OCI-LY7 (cell line): Measurements from ENCODE around the gene MLYCD. TPM values are rescaled to one million over a fixed set of nuclear protein-coding genes. Genes with fewer than 3 reads are reported as not detected.

Experiments
- BruUV-seq: library from RNA; stranded (reverse); fragments of 400-500 nt; replicated peaks from 2 replicates; lab custom pipeline; 2021; lab: Mats Ljungman, UMichigan
- CTCF ChIA-PET: fragments of 300-600 bp; sonication (Branson Sonifier 250); formaldehyde crosslinking; loops from one replicate; lab custom pipeline; 2022; ENCODE audit warnings: antibody characterized with exemption; ENCODE audit not compliant: unreplicated experiment; lab: Charles Lee
- POLR2A ChIA-PET: fragments of 300-600 bp; sonication (Branson Sonifier 250); formaldehyde crosslinking; loops from one replicate; lab custom pipeline; 2022; ENCODE audit warnings: antibody characterized with exemption; lab: Charles Lee
- DNase-seq: peaks from one replicate; pipeline ENCODE4 v3.0.0-alpha.2; 2015; ENCODE audit warnings: low spot score
- H2AFZ ChIP-seq: fragments of 200-600 bp; sonication (generic), shearing (Covaris generic); 2 replicates; pipeline ENCODE4 v1.6.1; 2014; ENCODE audit warnings: mild to moderate bottlenecking, antibody characterized with exemption, low read length, moderate library complexity
- H3K27ac ChIP-seq: fragments of 200-600 bp; sonication (generic); 2 replicates; pipeline ENCODE4 v1.5.1; 2014; ENCODE audit warnings: mixed run types, low read depth, mild to moderate bottlenecking, moderate library complexity, low read length, inconsistent platforms; ENCODE audit not compliant: poor library complexity, severe bottlenecking
- H3K36me3 ChIP-seq: fragments of 200-600 bp; sonication (generic); 2 replicates; pipeline ENCODE4 v1.6.1; 2014; ENCODE audit warnings: mild to moderate bottlenecking, antibody characterized with exemption, low read length, moderate library complexity, mixed read lengths; ENCODE audit not compliant: insufficient read depth
- H3K4me1 ChIP-seq: fragments of 200-600 bp; sonication (generic); 2 replicates; pipeline ENCODE4 v1.5.1; 2014; ENCODE audit warnings: mild to moderate bottlenecking, low read length; ENCODE audit not compliant: insufficient read depth, poor library complexity, severe bottlenecking
- H3K4me2 ChIP-seq: fragments of 200-600 bp; sonication (generic); 2 replicates; pipeline ENCODE4 v1.6.1; 2014; ENCODE audit warnings: mild to moderate bottlenecking, low read length
- H3K4me3 ChIP-seq: fragments of 200-600 bp; sonication (generic); 2 replicates; pipeline ENCODE4 v1.5.1; 2014; ENCODE audit warnings: mild to moderate bottlenecking, low read depth, low read length; ENCODE audit not compliant: poor library complexity, severe bottlenecking
- H3K79me2 ChIP-seq: fragments of 200-600 bp; sonication (generic); 2 replicates; pipeline ENCODE4 v1.6.1; 2016; ENCODE audit warnings: low read depth, mild to moderate bottlenecking, low read length, moderate library complexity, mixed read lengths; ENCODE audit not compliant: insufficient read depth
- H3K9me2 ChIP-seq: fragments of 200-600 bp; sonication (generic); 2 replicates; pipeline ENCODE4 v1.6.1; 2016; ENCODE audit warnings: mild to moderate bottlenecking, low read length, mixed read lengths; ENCODE audit not compliant: insufficient read depth
- H3K9me3 ChIP-seq: fragments of 200-600 bp; sonication (generic); 2 replicates; pipeline ENCODE4 v1.6.1; 2014; ENCODE audit warnings: mild to moderate bottlenecking, mixed run types, low read length, mixed read lengths
- H4K20me1 ChIP-seq: fragments of 200-600 bp; sonication (generic); 2 replicates; pipeline ENCODE4 v1.6.1; 2014; ENCODE audit warnings: mild to moderate bottlenecking, antibody characterized with exemption, low read length, moderate library complexity, mixed read lengths; ENCODE audit not compliant: insufficient read depth
- CTCF ChIP-seq: fragments of 200-600 bp; sonication (generic); conservative IDR thresholded peaks from 2 replicates; pipeline ENCODE4 v1.5.1; 2014; ENCODE audit warnings: mild to moderate bottlenecking, antibody characterized with exemption, low read length, moderate library complexity, mixed read lengths
- EZH2phosphoT487 ChIP-seq: fragments of 200-600 bp; sonication (generic); IDR thresholded peaks from 2 replicates; pipeline ENCODE4 v1.6.1; 2018; ENCODE audit warnings: low read depth, borderline replicate concordance, mild to moderate bottlenecking, mixed run types, antibody characterized with exemption, low read length, moderate library complexity, mixed read lengths
- intact Hi-C: fragments of 100-400 bp; cut with micrococcal nuclease; formaldehyde crosslinking; loops from one replicate; pipeline ENCODE4 v1.10.0; 2022; ENCODE audit not compliant: unreplicated experiment
- total RNA-seq, 2 experiments: library from RNA; depleted of rRNA in 1 of 2; stranded (reverse); fragments of >200 nt in 1 of 2; shearing (Covaris generic) in 1 of 2; gene quantifications; 2 replicates each; pipeline ENCODE4 v1.2.3, GENCODE V29; 2014 to 2022

Gene MLYCD
- total RNA-seq, 2 experiments from 2014 or later = 3.5 to 10.9 TPM

GRCh38 chr16:83937922-83938885 lies 39.3 kb downstream of the MLYCD start:
- CTCF ChIA-PET = no interaction called here
- H3K4me2 ChIP-seq = no peak overlapping the region
- TF ChIP-seq EZH2phosphoT487 (no peak), CTCF (no peak)
- no peaks in the 10 kb centered on the region for H3K4me1 ChIP-seq
- H3K36me3 ChIP-seq = no peaks in the 10 kb centered on the region
- no peak overlapping the region for H2AFZ ChIP-seq
- no peak overlapping the region for H3K27ac ChIP-seq
- no peaks in the 10 kb centered on the region for H3K79me2 ChIP-seq
- no peaks in the 10 kb centered on the region for H4K20me1 ChIP-seq
- intact Hi-C loops = no loop called here
- H3K9me2 ChIP-seq = no peaks in the 10 kb centered on the region
- no peak for DNase-seq
- BruUV-seq = no TSS peak
- H3K4me3 ChIP-seq = no peak overlapping the region
- POLR2A ChIA-PET = no interaction called here
- H3K9me3 ChIP-seq = no peaks in the 10 kb centered on the region

GRCh38 chr16:83939266-83939855 lies 40.4 kb downstream of the MLYCD start:
- CTCF ChIA-PET = no interaction called here
- H3K9me3 ChIP-seq = no peaks in the 10 kb centered on the region
- no peak overlapping the region for H2AFZ ChIP-seq
- H3K4me3 ChIP-seq = no peak overlapping the region
- H3K27ac ChIP-seq = no peak overlapping the region
- H3K36me3 ChIP-seq = no peaks in the 10 kb centered on the region
- no peaks in the 10 kb centered on the region for H4K20me1 ChIP-seq
- no peaks in the 10 kb centered on the region for H3K9me2 ChIP-seq
- BruUV-seq = no TSS peak
- POLR2A ChIA-PET = no interaction called here
- no peaks in the 10 kb centered on the region for H3K79me2 ChIP-seq
- no peak overlapping the region for H3K4me2 ChIP-seq
- intact Hi-C loops = no loop called here
- H3K4me1 ChIP-seq = no peaks in the 10 kb centered on the region
- no peak for TF ChIP-seq EZH2phosphoT487
- no peak for TF ChIP-seq CTCF
- no peak for DNase-seq

GRCh38 chr16:83940119-83940518 lies 41.2 kb downstream of the MLYCD start:
- intact Hi-C loops = no loop called here
- Histone ChIP-seq H3K79me2 (no peaks in the 10 kb centered on the region), H2AFZ (no peak overlapping the region), H3K4me2 (no peak overlapping the region), H3K4me3 (no peak overlapping the region), H3K9me3 (no peaks in the 10 kb centered on the region), H3K27ac (no peak overlapping the region), H3K36me3 (no peaks in the 10 kb centered on the region), H4K20me1 (no peaks in the 10 kb centered on the region), H3K4me1 (no peaks in the 10 kb centered on the region), H3K9me2 (no peaks in the 10 kb centered on the region)
- no TSS peak for BruUV-seq
- DNase-seq = no peak
- ChIA-PET CTCF (no interaction called here), POLR2A (no interaction called here)
- TF ChIP-seq EZH2phosphoT487 (no peak), CTCF (no peak)
